Measurements from ENCODE around the gene SOD3.

SOD3 gene

GRCh38 chr4:24792552-24792951 lies 2.8 kb upstream of the SOD3 start:
- no peak overlapping the region for H4K91ac ChIP-seq (ENCODE audit: low read depth, low read length)
- H3K9me3 ChIP-seq (ENCODE audit: insufficient read depth, low read depth, low read length), result no peaks in the 10 kb centered on the region
- no peak overlapping the region for H2BK120ac ChIP-seq (ENCODE audit: insufficient read depth, low read length, poor library complexity)
- no peak overlapping the region for H3K4me2 ChIP-seq (ENCODE audit: low read length)
- no peak overlapping the region for H4K12ac ChIP-seq (ENCODE audit: low read depth, low read length)
- no peaks in the 10 kb centered on the region for H3K79me2 ChIP-seq (ENCODE audit: control insufficient read depth, insufficient read depth, low read length, poor library complexity)
- H2BK12ac ChIP-seq (ENCODE audit: low read length), result no peak overlapping the region
- DNase-seq, result no peak
- H3K36me3 ChIP-seq (ENCODE audit: control insufficient read depth in 1 of 2, insufficient read depth in 2 of 2, low read length in 2 of 2), result no peaks in the 10 kb centered on the region
- H4K8ac ChIP-seq (ENCODE audit: low read depth, low read length), result no peak overlapping the region
- no peak overlapping the region for H2BK5ac ChIP-seq (ENCODE audit: low read depth, low read length, poor library complexity)
- no peak overlapping the region for H3K14ac ChIP-seq (ENCODE audit: low read length)
- H3K4ac ChIP-seq (ENCODE audit: low read depth, low read length), result no peak overlapping the region
- no peak overlapping the region for H3K27ac ChIP-seq (ENCODE audit: low read depth, low read length)
- no CpG with 5 or more reads among the region's 4 CpGs for WGBS (ENCODE audit: extremely low coverage, insufficient coverage, insufficient read length)
- no peaks in the 10 kb centered on the region for H3K27me3 ChIP-seq (ENCODE audit: insufficient read depth, low read length)
- H3K9ac ChIP-seq (ENCODE audit: low read length), result no peak overlapping the region
- H2AK5ac ChIP-seq (ENCODE audit: low read length), result no peak overlapping the region
- no peak overlapping the region for H3K23ac ChIP-seq (ENCODE audit: low read length)
- H3K4me3 ChIP-seq (ENCODE audit: low read depth, low read length), result no peak overlapping the region
- no peaks in the 10 kb centered on the region for H3K79me1 ChIP-seq (ENCODE audit: low read length)
- no peak overlapping the region for H2AFZ ChIP-seq (ENCODE audit: insufficient read depth, low read length, poor library complexity)
- peaks cover 5 to 12% of the 10 kb centered on the region in 2 experiments for H3K4me1 ChIP-seq (ENCODE audit: control insufficient read depth in 1 of 2, insufficient read depth in 2 of 2, low read length in 2 of 2)
- H3K18ac ChIP-seq (ENCODE audit: low read length), result no peak overlapping the region

DNA sequence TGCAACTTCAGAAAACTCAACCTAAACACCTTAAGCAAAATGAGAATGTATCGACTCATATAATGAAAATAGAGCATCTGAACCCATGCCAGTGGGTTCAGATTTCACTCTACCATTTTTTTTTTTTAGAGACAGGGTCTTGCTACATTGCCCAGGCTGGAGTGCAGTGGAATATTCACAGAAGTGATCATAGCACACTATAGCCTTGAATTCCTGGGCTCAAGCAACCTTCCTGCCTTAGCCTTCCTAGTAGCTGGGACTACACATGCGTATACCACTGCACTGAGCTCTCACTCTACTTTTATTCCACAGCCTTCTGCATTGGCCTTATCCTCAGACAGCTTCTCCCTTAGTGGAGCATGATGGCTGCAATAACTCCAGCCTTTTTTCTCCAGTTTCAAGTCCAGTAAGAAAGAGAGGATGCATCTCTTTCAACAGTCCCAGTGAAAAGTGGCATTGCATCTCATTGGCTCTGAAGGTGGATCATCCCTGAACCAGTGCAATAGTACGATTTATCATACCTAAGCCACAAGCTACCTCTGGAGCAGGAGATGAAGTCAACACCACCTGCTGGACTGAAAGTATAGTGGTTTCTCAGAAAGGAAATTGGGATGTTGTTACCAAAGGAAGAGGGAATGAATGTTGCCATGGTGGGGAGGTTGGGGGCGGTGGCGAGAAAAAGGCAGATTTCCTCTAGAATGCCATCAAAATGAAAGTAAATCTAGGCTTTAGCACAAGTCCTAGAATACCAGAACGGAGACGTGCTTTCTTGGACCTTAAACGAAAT lies 2.0 kb upstream of the SOD3 start:
- peak; percentile 30 to 63 for DNase-seq
- H3K4me3 ChIP-seq (ENCODE audit: low read depth, low read length), result no peak overlapping the region
- no peaks in the 10 kb centered on the region for H3K36me3 ChIP-seq (ENCODE audit: control insufficient read depth in 1 of 2, insufficient read depth in 2 of 2, low read length in 2 of 2)
- no peak overlapping the region for H2BK5ac ChIP-seq (ENCODE audit: low read depth, low read length, poor library complexity)
- H3K23ac ChIP-seq (ENCODE audit: low read length), result no peak overlapping the region
- no CpG with 5 or more reads among the region's 8 CpGs for WGBS (ENCODE audit: extremely low coverage, insufficient coverage, insufficient read length)
- no peaks in the 10 kb centered on the region for H3K9me3 ChIP-seq (ENCODE audit: insufficient read depth, low read depth, low read length)
- H2BK120ac ChIP-seq (ENCODE audit: insufficient read depth, low read length, poor library complexity), result no peak overlapping the region
- no peak overlapping the region for H3K9ac ChIP-seq (ENCODE audit: low read length)
- no peak overlapping the region for H2BK12ac ChIP-seq (ENCODE audit: low read length)
- no peak overlapping the region for H3K4me2 ChIP-seq (ENCODE audit: low read length)
- H4K12ac ChIP-seq (ENCODE audit: low read depth, low read length), result no peak overlapping the region
- H3K27me3 ChIP-seq (ENCODE audit: insufficient read depth, low read length), result peaks cover under 1% of the 10 kb centered on the region
- peaks cover 5 to 12% of the 10 kb centered on the region in 2 experiments for H3K4me1 ChIP-seq (ENCODE audit: control insufficient read depth in 1 of 2, insufficient read depth in 2 of 2, low read length in 2 of 2)
- no peak overlapping the region for H4K91ac ChIP-seq (ENCODE audit: low read depth, low read length)
- H3K79me1 ChIP-seq (ENCODE audit: low read length), result no peaks in the 10 kb centered on the region
- H3K18ac ChIP-seq (ENCODE audit: low read length), result no peak overlapping the region
- no peak overlapping the region for H3K4ac ChIP-seq (ENCODE audit: low read depth, low read length)
- H3K14ac ChIP-seq (ENCODE audit: low read length), result no peak overlapping the region
- H2AFZ ChIP-seq (ENCODE audit: insufficient read depth, low read length, poor library complexity), result no peak overlapping the region
- H3K79me2 ChIP-seq (ENCODE audit: control insufficient read depth, insufficient read depth, low read length, poor library complexity), result no peaks in the 10 kb centered on the region
- H3K27ac ChIP-seq (ENCODE audit: low read depth, low read length), result no peak overlapping the region
- H2AK5ac ChIP-seq (ENCODE audit: low read length), result no peak overlapping the region
- no peak overlapping the region for H4K8ac ChIP-seq (ENCODE audit: low read depth, low read length)

GRCh38 chr4:24794051-24794450 lies 1.3 kb upstream of the SOD3 start:
- DNase-seq, result peak; percentile 82
- H4K12ac ChIP-seq (ENCODE audit: low read depth, low read length), result no peak overlapping the region
- H3K14ac ChIP-seq (ENCODE audit: low read length), result no peak overlapping the region
- no peak overlapping the region for H3K18ac ChIP-seq (ENCODE audit: low read length)
- no peaks in the 10 kb centered on the region for H3K9me3 ChIP-seq (ENCODE audit: insufficient read depth, low read depth, low read length)
- peaks cover 5 to 12% of the 10 kb centered on the region in 2 experiments for H3K4me1 ChIP-seq (ENCODE audit: control insufficient read depth in 1 of 2, insufficient read depth in 2 of 2, low read length in 2 of 2)
- no peak overlapping the region for H3K4ac ChIP-seq (ENCODE audit: low read depth, low read length)
- H3K79me1 ChIP-seq (ENCODE audit: low read length), result no peaks in the 10 kb centered on the region
- no CpG with 5 or more reads among the region's 4 CpGs for WGBS (ENCODE audit: extremely low coverage, insufficient coverage, insufficient read length)
- no peak overlapping the region for H3K4me3 ChIP-seq (ENCODE audit: low read depth, low read length)
- no peak overlapping the region for H2BK5ac ChIP-seq (ENCODE audit: low read depth, low read length, poor library complexity)
- no peak overlapping the region for H3K9ac ChIP-seq (ENCODE audit: low read length)
- no peak overlapping the region for H2AFZ ChIP-seq (ENCODE audit: insufficient read depth, low read length, poor library complexity)
- no peaks in the 10 kb centered on the region for H3K79me2 ChIP-seq (ENCODE audit: control insufficient read depth, insufficient read depth, low read length, poor library complexity)
- peaks cover 6% of the 10 kb centered on the region for H3K27me3 ChIP-seq (ENCODE audit: insufficient read depth, low read length)
- H2AK5ac ChIP-seq (ENCODE audit: low read length), result no peak overlapping the region
- H3K36me3 ChIP-seq (ENCODE audit: control insufficient read depth in 1 of 2, insufficient read depth in 2 of 2, low read length in 2 of 2), result no peaks in the 10 kb centered on the region
- H4K8ac ChIP-seq (ENCODE audit: low read depth, low read length), result no peak overlapping the region
- no peak overlapping the region for H2BK12ac ChIP-seq (ENCODE audit: low read length)
- H4K91ac ChIP-seq (ENCODE audit: low read depth, low read length), result no peak overlapping the region
- H2BK120ac ChIP-seq (ENCODE audit: insufficient read depth, low read length, poor library complexity), result no peak overlapping the region
- no peak overlapping the region for H3K23ac ChIP-seq (ENCODE audit: low read length)
- H3K4me2 ChIP-seq (ENCODE audit: low read length), result no peak overlapping the region
- no peak overlapping the region for H3K27ac ChIP-seq (ENCODE audit: low read depth, low read length)

DNA sequence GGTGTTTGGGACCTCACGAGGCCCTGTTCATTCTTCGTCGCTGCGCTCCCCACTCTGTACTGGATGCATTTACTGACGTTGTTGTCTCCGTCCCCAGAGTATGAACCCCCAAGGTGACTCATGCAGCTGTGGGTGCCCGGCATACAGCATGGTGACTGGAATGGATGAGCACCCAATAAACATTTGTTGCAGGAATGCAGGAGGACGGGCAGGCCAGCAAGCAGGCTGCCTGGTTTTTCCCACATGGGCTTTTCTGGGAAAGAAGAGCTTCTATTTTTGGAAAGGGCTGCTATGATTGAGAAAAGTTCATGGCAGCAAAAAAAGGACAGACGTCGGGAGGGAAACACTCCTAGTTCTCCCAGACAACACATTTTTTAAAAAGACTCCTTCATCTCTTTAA lies 893 bp upstream of the SOD3 start:
- peak; percentile 71 to 81 for DNase-seq
- Histone ChIP-seq H3K23ac (ENCODE audit: low read length) (no peak overlapping the region), H4K8ac (ENCODE audit: low read depth, low read length) (no peak overlapping the region), H3K9ac (ENCODE audit: low read length) (no peak overlapping the region), H3K4me1 (ENCODE audit: control insufficient read depth in 1 of 2, insufficient read depth in 2 of 2, low read length in 2 of 2) (peaks cover 5 to 12% of the 10 kb centered on the region in 2 experiments), H4K12ac (ENCODE audit: low read depth, low read length) (no peak overlapping the region), H2AK5ac (ENCODE audit: low read length) (no peak overlapping the region), H3K9me3 (ENCODE audit: insufficient read depth, low read depth, low read length) (peaks cover 3% of the 10 kb centered on the region), H3K14ac (ENCODE audit: low read length) (no peak overlapping the region), H3K4me2 (ENCODE audit: low read length) (no peak overlapping the region), H3K79me1 (ENCODE audit: low read length) (no peaks in the 10 kb centered on the region), H3K4me3 (ENCODE audit: low read depth, low read length) (no peak overlapping the region), H3K18ac (ENCODE audit: low read length) (no peak overlapping the region), H3K27me3 (ENCODE audit: insufficient read depth, low read length) (peaks cover 11% of the 10 kb centered on the region), H3K4ac (ENCODE audit: low read depth, low read length) (no peak overlapping the region), H2BK12ac (ENCODE audit: low read length) (no peak overlapping the region), H2AFZ (ENCODE audit: insufficient read depth, low read length, poor library complexity) (no peak overlapping the region), H3K27ac (ENCODE audit: low read depth, low read length) (no peak overlapping the region), H3K36me3 (ENCODE audit: control insufficient read depth in 1 of 2, insufficient read depth in 2 of 2, low read length in 2 of 2) (no peaks in the 10 kb centered on the region), H2BK120ac (ENCODE audit: insufficient read depth, low read length, poor library complexity) (no peak overlapping the region), H3K79me2 (ENCODE audit: control insufficient read depth, insufficient read depth, low read length, poor library complexity) (no peaks in the 10 kb centered on the region), H2BK5ac (ENCODE audit: low read depth, low read length, poor library complexity) (no peak overlapping the region), H4K91ac (ENCODE audit: low read depth, low read length) (no peak overlapping the region)
- WGBS (ENCODE audit: extremely low coverage, insufficient coverage, insufficient read length), result no CpG with 5 or more reads among the region's 10 CpGs

Data from trophoblast cell (in vitro differentiated cells and primary cell).